Astrocyte (in vitro differentiated cells and primary cell): ENCODE results near the gene NECTIN4. TPM values are rescaled to one million over a fixed set of nuclear protein-coding genes. Genes with fewer than 3 reads are reported as not detected.

Experiments
- DNase-seq: peaks from one replicate; pipeline ENCODE4 v3.0.0-alpha.2; 2010; ENCODE audit warnings: low read depth
- FAIRE-seq: peaks from 2 replicates; lab custom pipeline; 2011; peaks lifted over from hg19 to GRCh38; lab: Jason Lieb, UNC
- H2AFZ ChIP-seq: 2 replicates; pipeline ENCODE4 v1.6.0; 2012; ENCODE audit warnings: low read depth, low read length, inconsistent platforms
- H3K27ac ChIP-seq: 2 replicates; pipeline ENCODE4 v1.5.1; 2011; ENCODE audit warnings: low read depth, low read length, inconsistent platforms
- H3K27me3 ChIP-seq: 2 replicates; pipeline ENCODE4 v1.6.0; 2011; ENCODE audit warnings: low read length, inconsistent platforms; ENCODE audit not compliant: insufficient read depth
- H3K36me3 ChIP-seq: 2 replicates; pipeline ENCODE4 v1.5.1; 2011; ENCODE audit warnings: low read length, inconsistent platforms; ENCODE audit not compliant: insufficient read depth
- H3K4me1 ChIP-seq: 2 replicates; pipeline ENCODE4 v1.5.1; 2011; ENCODE audit warnings: low read length, inconsistent platforms; ENCODE audit not compliant: insufficient read depth
- H3K4me2 ChIP-seq: 2 replicates; pipeline ENCODE4 v1.6.0; 2012; ENCODE audit warnings: low read length, inconsistent platforms
- H3K4me3 ChIP-seq: 2 replicates; pipeline ENCODE4 v1.5.1; 2011; ENCODE audit warnings: low read depth, mild to moderate bottlenecking, low read length, inconsistent platforms; ENCODE audit not compliant: insufficient read depth
- H3K79me2 ChIP-seq: 2 replicates; pipeline ENCODE4 v1.6.0; 2012; ENCODE audit warnings: mild to moderate bottlenecking, low read length, inconsistent platforms; ENCODE audit not compliant: insufficient read depth
- H3K9ac ChIP-seq: 2 replicates; pipeline ENCODE4 v1.6.0; 2012; ENCODE audit warnings: mild to moderate bottlenecking, low read length, inconsistent platforms
- H3K9me3 ChIP-seq: 2 replicates; pipeline ENCODE4 v1.5.1; 2012; ENCODE audit warnings: low read depth, mild to moderate bottlenecking, low read length, inconsistent platforms; ENCODE audit not compliant: insufficient read depth
- H4K20me1 ChIP-seq: 2 replicates; pipeline ENCODE4 v1.6.0; 2012; ENCODE audit warnings: low read length, inconsistent platforms; ENCODE audit not compliant: insufficient read depth
- H3K27ac Mint-ChIP-seq: one replicate; pipeline ENCODE4 v1.8.0; 2021; ENCODE audit warnings: mild to moderate bottlenecking, mixed read lengths; ENCODE audit not compliant: unreplicated experiment
- H3K27me3 Mint-ChIP-seq: one replicate; pipeline ENCODE4 v1.8.0; 2021; ENCODE audit warnings: low read depth, mixed read lengths; ENCODE audit not compliant: unreplicated experiment
- H3K36me3 Mint-ChIP-seq: one replicate; pipeline ENCODE4 v1.8.0; 2021; ENCODE audit warnings: low read depth, mixed read lengths; ENCODE audit not compliant: unreplicated experiment
- H3K4me1 Mint-ChIP-seq: one replicate; pipeline ENCODE4 v1.8.0; 2021; ENCODE audit warnings: low read depth, mixed read lengths; ENCODE audit not compliant: unreplicated experiment
- H3K4me3 Mint-ChIP-seq: one replicate; pipeline ENCODE4 v1.8.0; 2021; ENCODE audit warnings: mild to moderate bottlenecking, moderate library complexity, mixed read lengths; ENCODE audit not compliant: unreplicated experiment
- H3K9me3 Mint-ChIP-seq: one replicate; pipeline ENCODE4 v1.8.0; 2021; ENCODE audit warnings: mild to moderate bottlenecking, mixed read lengths; ENCODE audit not compliant: unreplicated experiment
- CTCF ChIP-seq: IDR thresholded peaks from 2 replicates; pipeline ENCODE4 v1.5.1; 2011; ENCODE audit warnings: low read depth, mild to moderate bottlenecking, inconsistent platforms, low read length, moderate library complexity; ENCODE audit not compliant: insufficient read depth
- EZH2 ChIP-seq: IDR thresholded peaks from 2 replicates; pipeline ENCODE4 v1.6.1; 2012; ENCODE audit warnings: mild to moderate bottlenecking, low read length, inconsistent platforms; ENCODE audit not compliant: insufficient read depth
- total RNA-seq: library from RNA; stranded (reverse); gene quantifications from 2 replicates; pipeline ENCODE4 v1.2.1, GENCODE V29; 2021

Gene NECTIN4
- total RNA-seq, 1 donor from 2014 or later = 1.9 TPM

- H2AFZ ChIP-seq = peak overlapping the region; percentile 88
- H4K20me1 ChIP-seq = peaks cover 37% of the 10 kb centered on the region
- peak overlapping the region; percentile 93 for H3K4me3 ChIP-seq
- H3K9ac ChIP-seq = peak overlapping the region; percentile 94
- no peak for DNase-seq
- H3K4me2 ChIP-seq = peak overlapping the region; percentile 100
- peaks cover 60% of the 10 kb centered on the region for H3K79me2 ChIP-seq
- peak overlapping the region; percentile 91 for H3K27ac ChIP-seq
- H3K36me3 ChIP-seq = peaks cover 10% of the 10 kb centered on the region
- no peaks in the 10 kb centered on the region for H3K27me3 Mint-ChIP-seq
- H3K4me1 Mint-ChIP-seq = peaks cover 19% of the 10 kb centered on the region
- no peak for FAIRE-seq
- no peaks in the 10 kb centered on the region for H3K9me3 ChIP-seq
- no peak overlapping the region for H3K27ac Mint-ChIP-seq
- peaks cover 5% of the 10 kb centered on the region for H3K4me1 ChIP-seq
- no peaks in the 10 kb centered on the region for H3K9me3 Mint-ChIP-seq
- peaks cover 9% of the 10 kb centered on the region for H3K36me3 Mint-ChIP-seq
- TF ChIP-seq EZH2 (no peak), CTCF (no peak)
- no peak overlapping the region for H3K4me3 Mint-ChIP-seq
- H3K27me3 ChIP-seq = no peaks in the 10 kb centered on the region
Measured at GRCh38 chr1:161133220-161133740, 43.9 kb upstream of the NECTIN4 start.

- Histone ChIP-seq H3K4me2 (peak within 1 kb of the TSS; percentile 100), H3K36me3 (peaks cover 16% of the 10 kb centered on the region), H4K20me1 (peaks cover 44% of the 10 kb centered on the region), H2AFZ (peak within 1 kb of the TSS; percentile 88), H3K9me3 (no peaks in the 10 kb centered on the region), H3K9ac (peak within 1 kb of the TSS; percentile 94), H3K4me3 (peak within 1 kb of the TSS; percentile 93), H3K79me2 (peaks cover 67% of the 10 kb centered on the region), H3K27me3 (no peaks in the 10 kb centered on the region), H3K4me1 (peaks cover 5% of the 10 kb centered on the region), H3K27ac (peak within 1 kb of the TSS; percentile 91)
- Mint-ChIP-seq H3K4me3 (no peak within 1 kb of the TSS), H3K4me1 (peaks cover 19% of the 10 kb centered on the region), H3K27me3 (no peaks in the 10 kb centered on the region), H3K27ac (peak within 1 kb of the TSS; percentile 77), H3K9me3 (no peaks in the 10 kb centered on the region), H3K36me3 (peaks cover 15% of the 10 kb centered on the region)
- DNase-seq (peak; percentile 93), FAIRE-seq (no peak)
- TF ChIP-seq CTCF = no peak
- no peak for TF ChIP-seq EZH2
Measured at GRCh38 chr1:161132410-161133219, 43.3 kb upstream of the NECTIN4 start, which contains the start of gene DEDD. DEDD (minus strand) TSS chr1:161132667; CDS start chr1:161124462, 8,205 bp downstream.
